GM10847 (cell line): ENCODE data around the gene MUC13.

Source experiments
- POLR2A ChIP-seq: IDR thresholded peaks from 2 replicates; pipeline ENCODE4 v1.6.1; 2011; ENCODE audit not compliant: insufficient read length; ENCODE audit errors: extremely low read depth

Gene MUC13

GRCh38 chr3:124876401-124876878 lies 58.1 kb downstream of the MUC13 start:
- no peak for TF ChIP-seq POLR2A

- no peak for TF ChIP-seq POLR2A
These were observed 61.3 kb downstream of the MUC13 start for GRCh38 chr3:124873226-124873625.

- no peak for TF ChIP-seq POLR2A
These were observed 67.0 kb downstream of the MUC13 start for GRCh38 chr3:124867511-124867910.

GRCh38 chr3:124862006-124862405 lies 72.5 kb downstream of the MUC13 start:
- no peak for TF ChIP-seq POLR2A

- TF ChIP-seq POLR2A: no peak
These were observed 73.5 kb downstream of the MUC13 start for GRCh38 chr3:124861041-124861440.

GRCh38 chr3:124860599-124860998 lies 74.0 kb downstream of the MUC13 start:
- TF ChIP-seq POLR2A: no peak

- TF ChIP-seq POLR2A: no peak
These were observed 75.5 kb downstream of the MUC13 start for GRCh38 chr3:124859025-124859424.

GRCh38 chr3:124858275-124858674 lies 76.3 kb downstream of the MUC13 start:
- no peak for TF ChIP-seq POLR2A

GRCh38 chr3:124856677-124857076 lies 77.9 kb downstream of the MUC13 start:
- no peak for TF ChIP-seq POLR2A
